Thymus (tissue), 11 donors: ENCODE results near the gene ZNF665. TPM values are rescaled to one million over a fixed set of nuclear protein-coding genes. Genes with fewer than 3 reads are reported as not detected.
"Not testable (repeated sequence)": the region's sequence is repeated elsewhere in the genome, so short reads cannot be mapped to it uniquely, and the experiment has no call there.

Experiments
- DNase-seq, 9 donors: peaks; one replicate each; pipeline ENCODE4 v3.0.0-alpha.2; 2013; ENCODE audit warnings: low spot score in 9 of 9, low read depth in 6 of 9, missing footprints in 1 of 9
- H3K27ac ChIP-seq, 2 donors: one replicate each; pipeline ENCODE4 v1.5.1; 2013; ENCODE audit warnings: control low read depth in 1 of 2, low read depth in 1 of 2, low read length in 1 of 2, mild to moderate bottlenecking in 1 of 2, moderate library complexity in 1 of 2
- H3K27me3 ChIP-seq, 2 donors: one replicate each; pipeline ENCODE4 v1.5.1; 2013; ENCODE audit warnings: low read length in 1 of 2; ENCODE audit not compliant: control insufficient read depth in 2 of 2, insufficient read depth in 1 of 2
- H3K36me3 ChIP-seq, 2 donors: one replicate each; pipeline ENCODE4 v1.5.1; 2013; ENCODE audit warnings: low read length in 1 of 2, mild to moderate bottlenecking in 1 of 2, moderate library complexity in 1 of 2; ENCODE audit not compliant: control insufficient read depth in 2 of 2, insufficient read depth in 2 of 2
- H3K4me1 ChIP-seq, 2 donors: one replicate each; pipeline ENCODE4 v1.5.1; 2013; ENCODE audit warnings: low read length in 2 of 2; ENCODE audit not compliant: control insufficient read depth in 2 of 2, insufficient read depth in 2 of 2
- H3K4me3 ChIP-seq, 2 donors: one replicate each; pipeline ENCODE4 v1.5.1; 2013; ENCODE audit warnings: low read length in 2 of 2, control low read depth in 1 of 2, mild to moderate bottlenecking in 1 of 2
- H3K9me3 ChIP-seq, 2 donors: one replicate each; pipeline ENCODE4 v1.5.1; 2013; ENCODE audit warnings: low read length in 1 of 2, mild to moderate bottlenecking in 1 of 2; ENCODE audit not compliant: control insufficient read depth in 2 of 2, insufficient read depth in 1 of 2
- WGBS: extraction: QIAGEN DNeasy Blood & Tissue Kit; methylation state at CpG from one replicate; pipeline ENCODE4 v1.1.7; 2013; 5-methylcytosine and 5-hydroxymethylcytosine counted together
- polyA plus RNA-seq: library from polyadenylated mRNA; stranded (reverse); fragments of 200-250 nt; gene quantifications from one replicate; pipeline ENCODE4 v1.2.3, GENCODE V29; 2013
- total RNA-seq: library from RNA; stranded (reverse); fragments of 120-200 nt; gene quantifications from one replicate; pipeline ENCODE4 v1.2.4, GENCODE V29; 2013
- donor health status: healthy.

ZNF665 gene
- total and polyA plus RNA-seq, 2 donors, result 5.6 to 7.7 TPM

GRCh38 chr19:53193535-53194222, 521 bp upstream of the ZNF665 start:
- H3K27me3 ChIP-seq, result no peaks in the 10 kb centered on the region
- peak overlapping the region in 1 of 2 donors; percentile 87 for H3K4me3 ChIP-seq
- DNase-seq, result no peak
- peaks cover 5 to 8% of the 10 kb centered on the region in 2 donors for H3K4me1 ChIP-seq
- H3K27ac ChIP-seq, result no peak overlapping the region
- WGBS, result 66% methylated on average over 12 of the region's 12 CpGs
- peaks cover 0 to 19% of the 10 kb centered on the region in 2 donors for H3K9me3 ChIP-seq
- peaks cover 0 to 3% of the 10 kb centered on the region in 2 donors for H3K36me3 ChIP-seq

- H3K36me3 ChIP-seq, result peaks cover 0 to 3% of the 10 kb centered on the region in 2 donors
- H3K9me3 ChIP-seq, result peaks cover 0 to 6% of the 10 kb centered on the region in 2 donors
- no peak overlapping the region for H3K27ac ChIP-seq
- WGBS, result 98% methylated on average over 3 of the region's 3 CpGs
- H3K4me3 ChIP-seq, result no peak overlapping the region
- DNase-seq, result no peak
- peaks cover 2 to 4% of the 10 kb centered on the region in 2 donors for H3K4me1 ChIP-seq
- no peaks in the 10 kb centered on the region for H3K27me3 ChIP-seq
Observed at GRCh38 chr19:53190253-53190652, 2.9 kb downstream of the ZNF665 start.

DNA sequence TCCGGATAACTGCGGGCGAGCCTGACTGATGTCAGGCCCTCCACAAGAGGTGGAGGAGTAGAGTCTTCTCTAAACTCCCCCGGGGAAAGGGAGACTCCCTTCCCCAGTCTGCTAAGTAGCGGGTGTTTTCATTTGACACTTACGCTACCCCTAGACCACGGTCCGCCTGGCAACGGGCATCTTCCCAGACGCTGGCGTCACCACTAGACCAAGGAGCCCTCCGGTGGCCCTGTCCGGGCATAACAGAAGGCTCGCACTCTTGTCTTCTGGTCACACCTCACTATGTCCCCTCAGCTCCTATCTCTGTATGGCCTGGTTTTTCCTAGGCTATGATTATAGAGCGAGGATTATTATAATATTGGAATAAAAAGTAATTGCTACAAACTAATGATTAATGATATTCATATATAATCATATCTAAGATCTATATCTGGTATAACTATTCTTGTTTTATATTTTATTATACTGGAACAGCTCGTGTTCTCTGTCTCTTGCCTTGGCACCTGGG, 3.4 kb downstream of the ZNF665 start:
- not testable (repeated sequence) for H3K9me3 ChIP-seq, H3K27ac ChIP-seq, H3K4me1 ChIP-seq, H3K4me3 ChIP-seq, H3K36me3 ChIP-seq, H3K27me3 ChIP-seq, DNase-seq
- 96% methylated on average over 12 of the region's 16 CpGs for WGBS

- not testable (repeated sequence) for H3K27me3 ChIP-seq, DNase-seq, H3K27ac ChIP-seq, H3K36me3 ChIP-seq, H3K4me3 ChIP-seq, H3K9me3 ChIP-seq, H3K4me1 ChIP-seq
- 94% methylated on average over 15 of the region's 19 CpGs for WGBS
Observed at GRCh38 chr19:53185155-53185882, 7.8 kb downstream of the ZNF665 start.

GRCh38 chr19:53183146-53183764, 9.9 kb downstream of the ZNF665 start:
- no peaks in the 10 kb centered on the region for H3K4me1 ChIP-seq
- DNase-seq, result no peak
- 96% methylated on average over 6 of the region's 6 CpGs for WGBS
- peaks cover 0 to 10% of the 10 kb centered on the region in 2 donors for H3K36me3 ChIP-seq
- no peak overlapping the region for H3K27ac ChIP-seq
- no peaks in the 10 kb centered on the region for H3K27me3 ChIP-seq
- H3K4me3 ChIP-seq, result no peak overlapping the region
- peaks cover 0 to 7% of the 10 kb centered on the region in 2 donors for H3K9me3 ChIP-seq

- no peak overlapping the region for H3K4me3 ChIP-seq
- H3K27ac ChIP-seq, result no peak overlapping the region
- no peaks in the 10 kb centered on the region for H3K4me1 ChIP-seq
- peaks cover 0 to 10% of the 10 kb centered on the region in 2 donors for H3K36me3 ChIP-seq
- DNase-seq, result no peak
- 96% methylated on average over 10 of the region's 10 CpGs for WGBS
- H3K9me3 ChIP-seq, result peaks cover 0 to 7% of the 10 kb centered on the region in 2 donors
- H3K27me3 ChIP-seq, result no peaks in the 10 kb centered on the region
Observed at GRCh38 chr19:53182202-53182601, 11.0 kb downstream of the ZNF665 start.

- no peak for DNase-seq
- Histone ChIP-seq H3K9me3 (peaks cover under 1 to 2% of the 10 kb centered on the region in 2 donors), H3K27me3 (no peaks in the 10 kb centered on the region), H3K4me1 (no peaks in the 10 kb centered on the region), H3K4me3 (no peak overlapping the region), H3K27ac (no peak overlapping the region), H3K36me3 (peaks cover 0 to 10% of the 10 kb centered on the region in 2 donors)
- WGBS, result 96% methylated on average over 5 of the region's 5 CpGs
Observed at GRCh38 chr19:53177986-53178385, 15.2 kb downstream of the ZNF665 start.

DNA sequence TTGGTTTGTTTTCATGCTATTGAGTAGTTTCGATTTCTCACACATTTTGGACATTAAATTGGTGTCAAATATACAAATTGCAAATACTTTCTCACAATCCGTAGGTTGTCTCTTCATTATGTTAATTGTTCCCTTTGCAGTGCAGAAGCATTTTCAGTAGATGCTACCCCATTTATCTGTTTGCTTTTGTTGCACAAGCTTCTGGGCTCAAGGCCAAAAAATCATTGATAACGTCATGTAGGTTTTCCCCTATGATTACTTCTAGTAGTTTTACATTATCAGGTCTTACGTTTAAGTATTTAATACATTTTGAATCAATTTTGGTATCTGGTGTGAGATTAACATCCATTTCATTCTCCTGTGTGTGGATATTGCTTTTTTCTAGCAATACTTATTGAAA, 20.3 kb downstream of the ZNF665 start:
- WGBS, result 86% methylated on average over 4 of the region's 4 CpGs
- Histone ChIP-seq H3K4me3 (no peak overlapping the region), H3K27me3 (no peaks in the 10 kb centered on the region), H3K4me1 (no peaks in the 10 kb centered on the region), H3K9me3 (peaks cover 0 to 2% of the 10 kb centered on the region in 2 donors), H3K27ac (no peak overlapping the region), H3K36me3 (no peaks in the 10 kb centered on the region)
- DNase-seq, result no peak

- 98% methylated on average over 3 of the region's 3 CpGs for WGBS
- DNase-seq, result no peak
- Histone ChIP-seq H3K9me3 (peaks cover 2 to 23% of the 10 kb centered on the region in 2 donors), H3K4me1 (no peaks in the 10 kb centered on the region), H3K27me3 (no peaks in the 10 kb centered on the region), H3K4me3 (no peak overlapping the region), H3K27ac (no peak overlapping the region), H3K36me3 (peaks cover 0 to 3% of the 10 kb centered on the region in 2 donors)
Observed at GRCh38 chr19:53165691-53166091, 27.5 kb downstream of the ZNF665 start.
